OCI-LY1 (cell line): ENCODE measurements around the gene ZFP36L2.
A peak's percentile ranks its signal among the peaks of the same experiment; 100 is the strongest.

Source experiments
- H2AFZ ChIP-seq: fragments of 200-600 bp; sonication (generic), shearing (Covaris generic); 2 replicates; pipeline ENCODE4 v1.6.0; 2014; ENCODE audit warnings: antibody characterized with exemption, mild to moderate bottlenecking, low read length
- H3F3A ChIP-seq: fragments of 200-600 bp; sonication (generic), shearing (Covaris generic); 2 replicates; pipeline ENCODE4 v1.6.0; 2014; ENCODE audit warnings: mild to moderate bottlenecking, antibody characterized with exemption, low read length, moderate library complexity; ENCODE audit not compliant: insufficient read depth
- H3K27ac ChIP-seq: fragments of 200-600 bp; sonication (generic); 2 replicates; pipeline ENCODE4 v1.5.1; 2014; ENCODE audit warnings: low read length, mixed run types, mild to moderate bottlenecking, low read depth; ENCODE audit not compliant: poor library complexity, severe bottlenecking
- H3K27me3 ChIP-seq: fragments of 200-600 bp; sonication (generic); 2 replicates; pipeline ENCODE4 v1.6.0; 2014; ENCODE audit warnings: antibody characterized with exemption, mild to moderate bottlenecking, low read length, moderate library complexity; ENCODE audit not compliant: insufficient read depth
- H3K36me3 ChIP-seq: fragments of 200-600 bp; sonication (generic); 2 replicates; pipeline ENCODE4 v1.6.1; 2014; ENCODE audit warnings: mild to moderate bottlenecking, antibody characterized with exemption, low read length, moderate library complexity, mixed read lengths; ENCODE audit not compliant: insufficient read depth
- H3K4me1 ChIP-seq: fragments of 200-600 bp; sonication (generic); 2 replicates; pipeline ENCODE4 v1.5.1; 2014; ENCODE audit warnings: mild to moderate bottlenecking, low read length, moderate library complexity; ENCODE audit not compliant: insufficient read depth, severe bottlenecking
- H3K4me2 ChIP-seq: fragments of 200-600 bp; sonication (generic), shearing (Covaris generic); 2 replicates; pipeline ENCODE4 v1.6.1; 2014; ENCODE audit warnings: low read length
- H3K4me3 ChIP-seq: fragments of 200-600 bp; sonication (generic); 2 replicates; pipeline ENCODE4 v1.5.1; 2014; ENCODE audit warnings: low read length, low read depth, mild to moderate bottlenecking, mixed read lengths; ENCODE audit not compliant: poor library complexity, severe bottlenecking
- H3K79me2 ChIP-seq: fragments of 200-600 bp; shearing (Covaris generic); 2 replicates; pipeline ENCODE4 v1.6.1; 2016; ENCODE audit warnings: mixed run types, low read length, mixed read lengths; ENCODE audit not compliant: insufficient read depth
- H3K9ac ChIP-seq: fragments of 200-600 bp; sonication (generic), shearing (Covaris generic); 2 replicates; pipeline ENCODE4 v1.6.1; 2014; ENCODE audit warnings: mild to moderate bottlenecking, low read length, mixed read lengths
- H3K9me2 ChIP-seq: fragments of 200-600 bp; sonication (generic), shearing (Covaris generic); 2 replicates; pipeline ENCODE4 v1.6.1; 2014; ENCODE audit warnings: low read depth, mild to moderate bottlenecking, low read length, mixed read lengths
- H3K9me3 ChIP-seq: fragments of 200-600 bp; shearing (Covaris generic); 2 replicates; pipeline ENCODE4 v1.6.1; 2014; ENCODE audit warnings: low read length, mixed read lengths
- H4K20me1 ChIP-seq: fragments of 200-600 bp; sonication (generic), shearing (Covaris generic); 2 replicates; pipeline ENCODE4 v1.6.0; 2016; ENCODE audit warnings: mild to moderate bottlenecking, low read length; ENCODE audit not compliant: insufficient read depth
- EZH2 ChIP-seq: fragments of 200-600 bp; sonication (generic), shearing (Covaris generic); IDR thresholded peaks from 2 replicates; pipeline ENCODE4 v1.8.0; 2017; ENCODE audit warnings: borderline replicate concordance, mixed run types, mild to moderate bottlenecking, antibody characterized with exemption, low read length, moderate library complexity, mixed read lengths
- TF ChIP-seq, protein P1 (sequence below): fragments of 200-600 bp; sonication (generic), shearing (Covaris generic); IDR thresholded peaks from 2 replicates; pipeline ENCODE4 v1.5.1; 2017; ENCODE audit warnings: mild to moderate bottlenecking, antibody characterized with exemption, low read length, moderate library complexity, mixed read lengths

ZFP36L2 gene

DNA sequence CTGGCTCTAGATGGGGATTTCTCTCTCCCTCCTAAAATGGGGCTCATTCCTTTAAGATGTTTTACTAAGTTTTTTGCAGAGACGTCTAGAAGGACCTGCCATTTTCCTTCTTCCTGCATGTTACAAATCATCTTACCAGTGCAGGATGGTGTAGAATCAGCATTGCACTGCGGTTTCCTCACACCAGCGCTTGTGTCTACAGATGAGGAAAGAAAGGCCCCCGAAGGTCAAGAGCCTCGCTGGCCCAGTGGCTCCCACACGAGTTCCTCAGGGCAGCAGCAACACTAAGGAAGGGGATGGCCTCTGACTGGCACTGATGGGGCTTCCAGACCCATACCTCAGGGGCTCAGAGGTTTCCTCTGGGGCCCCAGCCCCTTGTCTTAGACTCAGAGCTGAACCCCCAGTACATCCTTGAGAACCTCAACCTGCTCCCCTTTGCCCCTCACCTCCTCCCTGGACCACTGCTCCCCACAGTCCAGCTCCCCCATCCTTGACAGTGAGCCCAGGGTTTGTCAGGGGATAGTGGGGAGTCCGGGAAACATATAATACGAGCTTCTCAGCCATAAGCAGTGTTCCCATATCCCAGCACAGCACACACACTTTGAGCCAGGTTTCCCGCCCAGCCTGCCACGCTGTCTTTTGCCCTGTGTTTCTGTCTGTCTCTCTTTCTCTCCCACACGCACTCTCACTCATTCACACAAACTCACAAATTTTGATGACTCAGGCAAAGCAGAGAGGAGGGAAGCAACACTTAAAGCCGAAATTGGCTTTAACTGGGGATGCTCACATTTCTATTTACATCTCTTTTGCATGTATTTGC, 29.4 kb downstream of the ZFP36L2 start:
- Histone ChIP-seq H3K9me3 (no peaks in the 10 kb centered on the region), H3K4me1 (peaks cover 48% of the 10 kb centered on the region), H2AFZ (no peak overlapping the region), H3K36me3 (no peaks in the 10 kb centered on the region), H3K4me2 (no peak overlapping the region), H4K20me1 (no peaks in the 10 kb centered on the region), H3K9me2 (no peaks in the 10 kb centered on the region), H3K27ac (peak overlapping the region; percentile 94), H3K9ac (no peak overlapping the region), H3K79me2 (no peaks in the 10 kb centered on the region), H3K27me3 (no peaks in the 10 kb centered on the region), H3K4me3 (no peak overlapping the region), H3F3A (no peaks in the 10 kb centered on the region)
- TF ChIP-seq EZH2: no peak
- TF ChIP-seq, protein P1, sequence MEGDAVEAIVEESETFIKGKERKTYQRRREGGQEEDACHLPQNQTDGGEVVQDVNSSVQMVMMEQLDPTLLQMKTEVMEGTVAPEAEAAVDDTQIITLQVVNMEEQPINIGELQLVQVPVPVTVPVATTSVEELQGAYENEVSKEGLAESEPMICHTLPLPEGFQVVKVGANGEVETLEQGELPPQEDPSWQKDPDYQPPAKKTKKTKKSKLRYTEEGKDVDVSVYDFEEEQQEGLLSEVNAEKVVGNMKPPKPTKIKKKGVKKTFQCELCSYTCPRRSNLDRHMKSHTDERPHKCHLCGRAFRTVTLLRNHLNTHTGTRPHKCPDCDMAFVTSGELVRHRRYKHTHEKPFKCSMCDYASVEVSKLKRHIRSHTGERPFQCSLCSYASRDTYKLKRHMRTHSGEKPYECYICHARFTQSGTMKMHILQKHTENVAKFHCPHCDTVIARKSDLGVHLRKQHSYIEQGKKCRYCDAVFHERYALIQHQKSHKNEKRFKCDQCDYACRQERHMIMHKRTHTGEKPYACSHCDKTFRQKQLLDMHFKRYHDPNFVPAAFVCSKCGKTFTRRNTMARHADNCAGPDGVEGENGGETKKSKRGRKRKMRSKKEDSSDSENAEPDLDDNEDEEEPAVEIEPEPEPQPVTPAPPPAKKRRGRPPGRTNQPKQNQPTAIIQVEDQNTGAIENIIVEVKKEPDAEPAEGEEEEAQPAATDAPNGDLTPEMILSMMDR: no peak

DNA sequence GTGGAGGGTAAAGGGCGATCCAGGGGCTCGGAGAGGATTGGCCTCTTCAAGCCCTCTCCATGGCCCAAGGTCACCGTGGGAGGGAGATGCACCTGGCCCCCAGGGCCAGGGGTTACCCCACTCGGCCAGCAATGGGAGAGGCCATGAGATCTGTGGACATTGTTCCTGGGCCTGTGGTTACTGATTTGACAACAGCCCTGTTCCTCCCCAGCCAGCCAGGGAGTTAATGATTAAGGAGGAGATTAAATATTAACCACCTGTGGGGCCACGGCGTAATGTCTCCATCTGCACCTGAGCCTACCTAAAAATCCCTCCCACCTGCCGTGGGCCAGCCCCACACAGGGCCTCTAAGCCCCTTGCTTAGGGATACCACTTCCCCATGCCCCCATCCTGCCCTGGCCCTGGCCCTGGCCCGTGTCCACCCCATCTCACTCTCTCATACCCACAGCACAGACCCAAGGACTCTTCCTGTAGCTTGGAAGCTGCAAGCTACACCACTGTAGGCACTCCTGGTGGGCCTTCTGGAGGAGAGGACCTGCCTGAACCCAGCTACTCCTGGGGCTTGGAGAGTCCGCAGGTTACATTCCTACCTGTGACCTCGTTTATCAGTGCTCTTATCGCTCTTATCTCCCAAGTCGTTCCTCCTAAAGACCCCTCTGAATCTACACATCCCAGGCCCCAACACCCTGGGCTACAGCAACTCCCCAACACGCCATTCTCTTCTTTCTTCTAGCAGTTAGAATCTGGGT, 32.1 kb downstream of the ZFP36L2 start:
- Histone ChIP-seq H3K4me1 (peaks cover 48% of the 10 kb centered on the region), H3K9me3 (no peaks in the 10 kb centered on the region), H3K4me2 (peak overlapping the region; percentile 50), H3K79me2 (no peaks in the 10 kb centered on the region), H2AFZ (no peak overlapping the region), H3K9ac (peak overlapping the region; percentile 46), H4K20me1 (no peaks in the 10 kb centered on the region), H3F3A (no peaks in the 10 kb centered on the region), H3K9me2 (no peaks in the 10 kb centered on the region), H3K27me3 (no peaks in the 10 kb centered on the region), H3K36me3 (no peaks in the 10 kb centered on the region), H3K4me3 (peak overlapping the region; percentile 23), H3K27ac (peak overlapping the region; percentile 94)
- TF ChIP-seq, protein P1: no peak
- no peak for TF ChIP-seq EZH2

DNA sequence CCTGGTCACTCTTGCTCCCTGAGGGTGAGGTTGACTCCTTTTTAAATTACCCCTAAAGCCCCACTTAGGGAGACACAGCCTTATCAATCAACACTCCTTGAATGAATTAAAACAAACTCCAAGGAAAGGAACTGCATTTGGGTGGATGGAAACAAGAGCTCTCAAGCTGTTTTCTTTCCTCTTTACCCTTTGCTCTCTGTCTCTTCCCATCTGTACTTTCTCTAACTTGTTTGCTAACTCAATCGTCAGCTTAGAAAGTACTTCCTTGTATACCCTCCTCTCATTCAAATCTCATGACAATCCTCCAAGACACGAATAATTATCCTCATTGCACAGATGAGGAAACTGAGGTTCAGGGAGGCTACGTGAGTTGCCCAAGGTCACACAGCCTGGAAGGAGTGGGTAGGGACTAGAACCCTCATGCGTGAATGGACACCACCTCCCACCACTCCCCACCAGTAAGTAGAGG, 32.7 kb downstream of the ZFP36L2 start:
- Histone ChIP-seq H4K20me1 (no peaks in the 10 kb centered on the region), H3F3A (no peaks in the 10 kb centered on the region), H3K79me2 (no peaks in the 10 kb centered on the region), H2AFZ (no peak overlapping the region), H3K4me1 (peaks cover 48% of the 10 kb centered on the region), H3K27ac (peak overlapping the region; percentile 94), H3K36me3 (no peaks in the 10 kb centered on the region), H3K4me2 (no peak overlapping the region; the same call in 1 of the 2 replicates), H3K4me3 (no peak overlapping the region), H3K9me3 (no peaks in the 10 kb centered on the region), H3K27me3 (no peaks in the 10 kb centered on the region), H3K9me2 (no peaks in the 10 kb centered on the region), H3K9ac (peak overlapping the region; percentile 46; the same call in 1 of the 2 replicates)
- TF ChIP-seq EZH2: no peak
- TF ChIP-seq, protein P1: no peak
